Ascending aorta (tissue), 2 donors: ENCODE results near the gene GDF15. TPM values are rescaled to one million over a fixed set of nuclear protein-coding genes. Genes with fewer than 3 reads are reported as not detected.

Experiments
- DNase-seq, 2 donors: peaks; one replicate each; pipeline ENCODE4 v3.0.0-alpha.2; 2019; ENCODE audit warnings: low spot score in 2 of 2
- H3K27ac ChIP-seq, 2 donors: fragments of 200-600 bp; sonication (generic); one replicate each; pipeline ENCODE4 v1.5.1; 2016 to 2017; ENCODE audit warnings: mild to moderate bottlenecking in 1 of 2
- H3K27me3 ChIP-seq: fragments of 200-600 bp; sonication (generic); one replicate; pipeline ENCODE4 v1.5.1; 2017
- H3K36me3 ChIP-seq, 2 donors: fragments of 200-600 bp; sonication (generic); one replicate each; pipeline ENCODE4 v1.5.1; 2016
- H3K4me1 ChIP-seq, 2 donors: fragments of 200-600 bp; sonication (generic); one replicate each; pipeline ENCODE4 v1.5.1; 2016 to 2017; ENCODE audit warnings: mild to moderate bottlenecking in 1 of 2
- H3K4me3 ChIP-seq, 2 donors: fragments of 200-600 bp; sonication (generic); one replicate each; pipeline ENCODE4 v1.5.1; 2016 to 2017; ENCODE audit warnings: mild to moderate bottlenecking in 1 of 2
- H3K9me3 ChIP-seq, 2 donors: fragments of 200-600 bp; sonication (generic); one replicate each; pipeline ENCODE4 v1.5.1; 2016
- intact Hi-C: fragments of 100-400 bp; cut with DNase I; formaldehyde crosslinking; loops from one replicate; pipeline ENCODE4 v1.15.1; 2023
- total RNA-seq: library from RNA; depleted of rRNA; stranded (reverse); fragments of >200 nt; gene quantifications from one replicate; pipeline ENCODE4 v1.1.0, GENCODE V29; 2016
- TF ChIP-seq, protein P1 (sequence below), 3 experiments: fragments of 200-600 bp in 2 of 3; fragments of 450-650 bp in 1 of 3; sonication (generic) in 2 of 3; IDR thresholded peaks; one replicate each; pipeline ENCODE4 v1.5.1; 2016 to 2019; ENCODE audit warnings: antibody characterized with exemption in 3 of 3, mild to moderate bottlenecking in 1 of 3, moderate library complexity in 1 of 3

Gene GDF15
- total RNA-seq, 1 donor from 2014 or later, result 8.5 TPM

DNA sequence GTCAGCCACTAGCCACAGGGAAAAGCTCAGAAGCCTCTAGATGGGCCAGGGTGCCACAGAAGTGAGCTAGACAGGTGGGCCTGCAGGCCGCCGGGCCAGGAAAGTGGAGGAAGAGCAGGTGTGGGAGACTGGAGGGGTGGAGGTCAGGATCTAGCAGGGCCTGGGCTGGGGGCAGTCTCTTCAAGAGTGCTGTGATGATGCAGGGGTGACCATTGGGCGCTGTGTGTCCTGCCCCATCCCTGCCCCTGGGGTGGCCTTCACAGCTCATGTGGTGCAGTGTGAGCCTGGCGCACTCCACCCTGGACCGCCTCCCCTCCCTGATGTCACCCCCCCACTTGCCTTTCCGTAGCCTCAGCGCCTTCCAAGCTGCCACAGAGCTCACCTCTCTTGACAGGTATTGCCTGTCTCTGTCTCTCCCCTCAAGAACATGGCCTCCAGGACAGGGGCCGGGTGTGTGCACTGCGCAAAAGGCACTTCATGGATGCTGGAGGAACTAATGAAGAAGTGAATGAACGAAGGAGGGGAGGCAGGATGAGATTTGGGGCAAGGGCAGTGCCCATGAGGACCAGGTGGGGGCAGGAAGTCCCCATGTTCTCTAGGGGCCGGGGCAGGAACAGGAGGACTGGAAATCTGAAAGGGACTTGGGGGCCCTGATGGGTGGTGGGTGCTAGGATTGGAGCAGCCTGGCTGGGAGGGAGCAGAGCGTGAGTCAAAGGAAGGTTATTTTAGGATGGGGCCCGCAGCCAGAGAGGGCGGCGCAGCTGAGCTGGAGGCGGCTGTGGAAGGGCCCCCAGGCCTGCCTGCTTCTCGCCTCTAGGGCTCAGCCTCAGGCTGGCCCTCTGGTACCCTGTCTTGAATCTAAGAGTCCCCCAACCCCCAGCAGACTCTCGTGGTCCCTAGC, 39.8 kb downstream of the GDF15 start:
- Histone ChIP-seq H3K9me3 (no peaks in the 10 kb centered on the region), H3K27ac (peak overlapping the region; percentile 70 to 80), H3K4me3 (peak overlapping the region in 1 of 2 donors; percentile 17), H3K36me3 (no peaks in the 10 kb centered on the region), H3K27me3 (no peaks in the 10 kb centered on the region), H3K4me1 (peaks cover 19 to 31% of the 10 kb centered on the region in 2 donors)
- TF ChIP-seq, protein P1, sequence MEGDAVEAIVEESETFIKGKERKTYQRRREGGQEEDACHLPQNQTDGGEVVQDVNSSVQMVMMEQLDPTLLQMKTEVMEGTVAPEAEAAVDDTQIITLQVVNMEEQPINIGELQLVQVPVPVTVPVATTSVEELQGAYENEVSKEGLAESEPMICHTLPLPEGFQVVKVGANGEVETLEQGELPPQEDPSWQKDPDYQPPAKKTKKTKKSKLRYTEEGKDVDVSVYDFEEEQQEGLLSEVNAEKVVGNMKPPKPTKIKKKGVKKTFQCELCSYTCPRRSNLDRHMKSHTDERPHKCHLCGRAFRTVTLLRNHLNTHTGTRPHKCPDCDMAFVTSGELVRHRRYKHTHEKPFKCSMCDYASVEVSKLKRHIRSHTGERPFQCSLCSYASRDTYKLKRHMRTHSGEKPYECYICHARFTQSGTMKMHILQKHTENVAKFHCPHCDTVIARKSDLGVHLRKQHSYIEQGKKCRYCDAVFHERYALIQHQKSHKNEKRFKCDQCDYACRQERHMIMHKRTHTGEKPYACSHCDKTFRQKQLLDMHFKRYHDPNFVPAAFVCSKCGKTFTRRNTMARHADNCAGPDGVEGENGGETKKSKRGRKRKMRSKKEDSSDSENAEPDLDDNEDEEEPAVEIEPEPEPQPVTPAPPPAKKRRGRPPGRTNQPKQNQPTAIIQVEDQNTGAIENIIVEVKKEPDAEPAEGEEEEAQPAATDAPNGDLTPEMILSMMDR (IDR thresholded peaks at IDR 0.05), result peak in 2 of 3 experiments; percentile 10 to 23
- intact Hi-C loops, result no loop called here
- DNase-seq, result peak in 1 of 2 donors; percentile 90

DNA sequence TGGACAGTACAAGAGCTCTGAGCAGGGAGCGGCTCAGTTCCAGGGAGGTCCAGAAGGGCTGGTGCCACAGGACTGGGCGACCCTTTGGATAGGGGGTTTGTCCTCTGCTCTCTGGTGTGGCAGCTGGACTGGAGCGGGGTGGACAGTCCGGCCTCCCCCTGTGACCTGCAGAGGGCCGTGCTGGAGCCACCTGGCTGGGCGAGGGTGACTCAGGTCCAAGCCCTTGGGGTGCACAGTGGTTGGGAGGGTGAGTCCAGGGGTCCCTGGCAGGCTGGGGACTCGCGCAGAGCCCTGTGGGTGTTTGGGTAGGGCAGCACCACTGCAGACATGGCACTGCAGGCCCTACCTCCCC, 40.4 kb downstream of the GDF15 start:
- intact Hi-C loops, result no loop called here
- TF ChIP-seq, protein P1 (IDR thresholded peaks at IDR 0.05), result no peak
- H3K36me3 ChIP-seq, result no peaks in the 10 kb centered on the region
- peaks cover 19 to 26% of the 10 kb centered on the region in 2 donors for H3K4me1 ChIP-seq
- H3K27ac ChIP-seq, result peak overlapping the region; percentile 44 to 70
- no peaks in the 10 kb centered on the region for H3K27me3 ChIP-seq
- no peaks in the 10 kb centered on the region for H3K9me3 ChIP-seq
- H3K4me3 ChIP-seq, result peak overlapping the region in 1 of 2 donors; percentile 17
- no peak for DNase-seq

DNA sequence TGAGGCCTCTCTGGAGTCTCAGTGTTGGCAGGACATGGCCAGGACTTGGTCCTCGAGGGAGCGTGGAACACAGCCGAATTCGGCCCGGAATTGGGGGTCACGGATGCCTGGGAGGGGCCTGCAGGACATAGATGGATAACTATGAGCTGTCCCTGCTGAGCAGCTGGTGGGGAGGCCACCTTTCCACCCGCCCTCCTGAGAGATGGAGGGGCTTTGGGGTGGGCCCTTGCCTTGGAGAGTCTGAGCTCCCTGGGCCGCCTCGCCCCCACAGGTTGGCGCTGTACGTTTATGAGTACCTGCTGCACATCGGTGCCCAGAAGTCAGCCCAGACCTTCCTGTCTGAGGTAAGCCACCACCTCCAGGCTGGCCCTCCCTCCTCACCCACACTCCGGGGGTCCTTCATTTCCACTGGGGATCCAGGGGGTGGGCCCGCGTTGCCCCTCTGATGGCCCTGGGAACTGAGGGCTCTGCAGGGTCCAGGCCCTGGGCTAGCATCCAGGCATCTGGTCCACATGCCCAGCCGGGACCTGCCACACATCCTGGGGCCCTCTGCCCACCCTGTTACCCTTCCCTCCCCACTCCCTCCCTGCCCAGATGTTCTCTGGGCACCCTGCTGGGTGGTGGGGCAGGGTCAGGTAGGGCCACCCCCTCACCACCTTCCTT, 41.3 kb downstream of the GDF15 start:
- intact Hi-C loops, result no loop called here
- no peak for DNase-seq
- Histone ChIP-seq H3K27me3 (no peaks in the 10 kb centered on the region), H3K27ac (peak overlapping the region in 1 of 2 donors; percentile 70), H3K36me3 (no peaks in the 10 kb centered on the region), H3K4me1 (peaks cover 19 to 26% of the 10 kb centered on the region in 2 donors), H3K4me3 (no peak overlapping the region), H3K9me3 (no peaks in the 10 kb centered on the region)
- TF ChIP-seq, protein P1 (IDR thresholded peaks at IDR 0.05), result no peak

DNA sequence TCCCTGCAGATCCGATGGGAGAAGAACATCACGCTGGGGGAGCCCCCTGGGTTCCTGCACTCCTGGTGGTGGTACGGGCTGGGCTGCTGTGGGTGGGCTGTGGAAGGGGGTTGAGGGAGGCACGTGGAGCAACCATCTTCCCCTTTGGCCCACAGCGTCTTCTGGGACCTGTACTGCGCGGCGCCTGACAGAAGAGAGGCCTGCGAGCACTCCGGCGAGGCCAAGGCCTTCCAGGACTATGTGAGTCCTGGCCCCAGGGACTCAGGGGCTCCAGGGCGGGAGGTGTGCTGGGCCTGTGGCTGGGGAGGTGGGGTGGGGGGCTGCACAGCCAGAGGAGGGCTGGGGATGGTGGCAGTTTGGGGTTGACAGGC, 41.8 kb downstream of the GDF15 start:
- no peaks in the 10 kb centered on the region for H3K36me3 ChIP-seq
- peaks cover 19 to 26% of the 10 kb centered on the region in 2 donors for H3K4me1 ChIP-seq
- TF ChIP-seq, protein P1 (IDR thresholded peaks at IDR 0.05), result no peak
- no peak for DNase-seq
- H3K4me3 ChIP-seq, result no peak overlapping the region
- H3K27me3 ChIP-seq, result no peaks in the 10 kb centered on the region
- H3K9me3 ChIP-seq, result no peaks in the 10 kb centered on the region
- intact Hi-C loops, result no loop called here
- peak overlapping the region; percentile 69 to 81 for H3K27ac ChIP-seq

DNA sequence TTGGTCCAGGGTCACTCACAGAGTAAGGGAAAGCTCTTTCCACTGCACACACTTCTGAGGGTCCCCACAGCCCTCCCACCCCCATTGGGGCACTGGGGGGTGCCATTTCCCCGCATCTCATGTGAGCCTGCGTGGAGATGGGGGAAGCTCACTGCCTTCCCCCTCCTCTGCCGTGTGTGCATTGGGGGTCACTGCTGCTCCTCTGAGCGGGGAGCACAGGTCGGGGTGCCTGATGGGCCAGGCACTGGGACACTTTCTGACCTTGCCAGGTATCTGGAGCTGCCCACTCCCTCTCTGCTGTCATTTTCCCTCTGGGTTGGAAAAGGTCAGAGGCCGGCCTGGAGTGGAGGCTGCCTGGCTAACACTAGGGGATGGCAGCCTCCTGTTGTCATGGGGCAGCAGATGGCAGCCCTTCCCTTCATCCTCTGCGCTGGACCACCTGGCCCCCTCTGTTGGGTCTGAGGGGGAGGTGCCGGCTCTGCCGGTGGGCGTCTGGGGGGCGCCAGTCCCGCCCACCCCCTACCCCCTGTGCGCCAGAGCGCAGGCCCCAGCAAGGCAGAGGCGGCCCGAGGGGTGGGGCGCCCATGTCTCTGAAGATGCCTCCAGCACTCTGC, 42.3 kb downstream of the GDF15 start:
- no peak for DNase-seq
- peaks cover 19 to 31% of the 10 kb centered on the region in 2 donors for H3K4me1 ChIP-seq
- no peaks in the 10 kb centered on the region for H3K9me3 ChIP-seq
- TF ChIP-seq, protein P1 (IDR thresholded peaks at IDR 0.05), result no peak
- peak overlapping the region; percentile 69 to 81 for H3K27ac ChIP-seq
- peak overlapping the region; percentile 35 to 64 for H3K4me3 ChIP-seq
- H3K27me3 ChIP-seq, result no peaks in the 10 kb centered on the region
- intact Hi-C loops, result no loop called here
- no peaks in the 10 kb centered on the region for H3K36me3 ChIP-seq
